RWPE2 (cell line): Measurements from ENCODE around the gene CNGA4.

Experiments
- ATAC-seq: fragments of 200-7000 bp; cut with Tn5 transposase; 3 replicates; pipeline ENCODE4 v1.9.1; 2021; ENCODE audit warnings: low read depth
- DNase-seq: peaks from one replicate; pipeline ENCODE4 v3.0.0-alpha.2; 2020; ENCODE audit warnings: low spot score
- H3K27ac ChIP-seq: fragments of 450-650 bp; 2 replicates; pipeline ENCODE4 v1.5.1; 2017; ENCODE audit warnings: mild to moderate bottlenecking; ENCODE audit not compliant: poor library complexity, severe bottlenecking
- H3K27me3 ChIP-seq: fragments of 250-450 bp; sonication (Bioruptor Pico); 2 replicates; pipeline ENCODE4 v1.5.1; 2021; ENCODE audit warnings: mild to moderate bottlenecking, moderate library complexity; ENCODE audit not compliant: insufficient read depth, poor library complexity, severe bottlenecking
- H3K36me3 ChIP-seq: fragments of 250-450 bp; sonication (Bioruptor Pico); 2 replicates; pipeline ENCODE4 v1.5.1; 2020; ENCODE audit warnings: low read depth, mild to moderate bottlenecking, moderate library complexity
- H3K4me1 ChIP-seq: fragments of 250-450 bp; sonication (Bioruptor Pico); 2 replicates; pipeline ENCODE4 v1.5.1; 2021; ENCODE audit warnings: mild to moderate bottlenecking, moderate library complexity; ENCODE audit not compliant: insufficient read depth, poor library complexity, severe bottlenecking
- H3K4me3 ChIP-seq: fragments of 250-450 bp; sonication (Bioruptor Pico); 2 replicates; pipeline ENCODE4 v1.5.1; 2021; ENCODE audit warnings: mild to moderate bottlenecking, moderate library complexity; ENCODE audit not compliant: severe bottlenecking
- H3K9me3 ChIP-seq: fragments of 250-450 bp; sonication (Bioruptor Pico); 2 replicates; pipeline ENCODE4 v1.5.1; 2021; ENCODE audit warnings: mild to moderate bottlenecking, moderate library complexity; ENCODE audit not compliant: severe bottlenecking
- TF ChIP-seq, protein P1 (sequence below): fragments of 450-650 bp; IDR thresholded peaks from one replicate; pipeline ENCODE4 v1.5.1; 2017; ENCODE audit warnings: mild to moderate bottlenecking, moderate library complexity; ENCODE audit not compliant: poor library complexity, severe bottlenecking

The CNGA4 gene

DNA sequence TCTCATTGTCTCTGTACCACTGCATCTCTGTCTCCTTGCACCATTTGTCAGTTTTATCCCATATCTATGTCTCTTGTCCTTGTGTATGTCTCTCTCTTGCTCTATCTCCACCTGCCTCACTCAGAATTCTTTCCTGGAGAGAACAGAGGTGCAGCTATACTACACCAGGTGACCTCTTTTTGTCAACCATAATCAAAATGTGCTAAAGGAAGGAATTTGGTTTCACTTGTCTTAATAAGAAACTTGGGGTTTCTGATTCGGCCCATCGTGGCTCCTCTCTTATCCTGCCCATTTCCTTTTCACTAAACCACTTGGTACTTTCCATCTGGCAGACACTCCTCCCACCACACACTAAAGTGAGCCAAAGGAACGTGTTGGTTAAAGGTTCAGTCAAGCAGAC is 35.6 kb upstream of the CNGA4 start:
- Histone ChIP-seq H3K27me3 (no peaks in the 10 kb centered on the region), H3K4me3 (no peak overlapping the region), H3K9me3 (no peaks in the 10 kb centered on the region), H3K4me1 (no peaks in the 10 kb centered on the region), H3K36me3 (0 out of 2 replicates have a peak, but pooled peaks cover 3% of the 10 kb centered on the region), H3K27ac (no peak overlapping the region)
- ATAC-seq (no peak), DNase-seq (no peak)
- TF ChIP-seq, protein P1, sequence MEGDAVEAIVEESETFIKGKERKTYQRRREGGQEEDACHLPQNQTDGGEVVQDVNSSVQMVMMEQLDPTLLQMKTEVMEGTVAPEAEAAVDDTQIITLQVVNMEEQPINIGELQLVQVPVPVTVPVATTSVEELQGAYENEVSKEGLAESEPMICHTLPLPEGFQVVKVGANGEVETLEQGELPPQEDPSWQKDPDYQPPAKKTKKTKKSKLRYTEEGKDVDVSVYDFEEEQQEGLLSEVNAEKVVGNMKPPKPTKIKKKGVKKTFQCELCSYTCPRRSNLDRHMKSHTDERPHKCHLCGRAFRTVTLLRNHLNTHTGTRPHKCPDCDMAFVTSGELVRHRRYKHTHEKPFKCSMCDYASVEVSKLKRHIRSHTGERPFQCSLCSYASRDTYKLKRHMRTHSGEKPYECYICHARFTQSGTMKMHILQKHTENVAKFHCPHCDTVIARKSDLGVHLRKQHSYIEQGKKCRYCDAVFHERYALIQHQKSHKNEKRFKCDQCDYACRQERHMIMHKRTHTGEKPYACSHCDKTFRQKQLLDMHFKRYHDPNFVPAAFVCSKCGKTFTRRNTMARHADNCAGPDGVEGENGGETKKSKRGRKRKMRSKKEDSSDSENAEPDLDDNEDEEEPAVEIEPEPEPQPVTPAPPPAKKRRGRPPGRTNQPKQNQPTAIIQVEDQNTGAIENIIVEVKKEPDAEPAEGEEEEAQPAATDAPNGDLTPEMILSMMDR = no peak

- Histone ChIP-seq H3K27ac (no peak overlapping the region), H3K9me3 (no peaks in the 10 kb centered on the region), H3K36me3 (peaks cover 6% of the 10 kb centered on the region; the same call in 1 of the 2 replicates), H3K27me3 (no peaks in the 10 kb centered on the region), H3K4me3 (no peak overlapping the region), H3K4me1 (no peaks in the 10 kb centered on the region)
- TF ChIP-seq, protein P1 = no peak
- peak; percentile 29; the same call in 1 of the 3 replicates for ATAC-seq
- no peak for DNase-seq
Observed at GRCh38 chr11:6204706-6205105, 34.2 kb upstream of the CNGA4 start.

- Histone ChIP-seq H3K9me3 (no peaks in the 10 kb centered on the region), H3K4me1 (no peaks in the 10 kb centered on the region), H3K27ac (no peak within 1 kb of the TSS), H3K36me3 (peaks cover 6% of the 10 kb centered on the region; the same call in 1 of the 2 replicates), H3K27me3 (no peaks in the 10 kb centered on the region), H3K4me3 (no peak within 1 kb of the TSS)
- TF ChIP-seq, protein P1 = no peak
- no peak for DNase-seq
- ATAC-seq = no peak
Observed at GRCh38 chr11:6205366-6205765, 33.5 kb upstream of the CNGA4 start, which contains the start of gene C11orf42. Gene C11orf42, plus strand, starts transcription at chr11:6205557. Its CDS starts 59 bp downstream, at chr11:6205616.

DNA sequence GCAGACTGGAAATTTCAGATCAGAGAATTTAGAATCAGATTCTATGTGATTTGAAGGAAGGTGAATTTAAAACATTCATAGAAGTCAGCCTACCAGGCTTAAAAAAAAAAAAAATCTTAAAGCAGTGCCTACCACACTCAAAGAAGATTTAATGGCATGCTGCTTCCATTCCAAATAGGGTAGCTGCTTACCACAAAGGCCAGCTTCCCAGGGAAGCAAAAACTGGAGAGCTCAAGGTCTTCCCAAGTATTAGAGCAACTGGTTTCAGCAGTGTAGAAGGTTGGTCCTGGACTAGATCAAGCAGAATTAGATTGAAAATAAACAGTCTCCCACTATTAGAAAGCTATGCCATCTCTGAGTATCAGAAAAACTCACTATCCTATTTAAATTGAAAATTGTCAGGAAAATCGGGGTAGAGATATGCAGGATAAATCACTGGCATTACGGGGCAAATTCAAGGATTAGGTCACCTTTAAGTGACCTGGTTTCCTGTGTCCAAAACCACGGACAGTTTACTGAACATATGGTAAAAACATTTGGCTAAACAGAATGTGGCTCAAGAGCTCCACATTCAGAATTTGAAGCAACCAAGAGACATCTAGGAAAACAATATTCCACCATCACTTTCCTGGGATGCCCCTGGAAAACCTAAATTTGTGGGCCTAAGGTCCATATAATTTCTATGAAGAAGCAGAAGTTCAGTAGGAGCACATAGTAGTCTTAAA is 32.3 kb upstream of the CNGA4 start:
- H3K4me3 ChIP-seq = no peak overlapping the region
- DNase-seq = no peak
- no peak overlapping the region for H3K27ac ChIP-seq
- H3K4me1 ChIP-seq = no peaks in the 10 kb centered on the region
- H3K9me3 ChIP-seq = no peaks in the 10 kb centered on the region
- ATAC-seq = no peak
- TF ChIP-seq, protein P1 = no peak
- no peaks in the 10 kb centered on the region for H3K27me3 ChIP-seq
- H3K36me3 ChIP-seq = peaks cover 13% of the 10 kb centered on the region

DNA sequence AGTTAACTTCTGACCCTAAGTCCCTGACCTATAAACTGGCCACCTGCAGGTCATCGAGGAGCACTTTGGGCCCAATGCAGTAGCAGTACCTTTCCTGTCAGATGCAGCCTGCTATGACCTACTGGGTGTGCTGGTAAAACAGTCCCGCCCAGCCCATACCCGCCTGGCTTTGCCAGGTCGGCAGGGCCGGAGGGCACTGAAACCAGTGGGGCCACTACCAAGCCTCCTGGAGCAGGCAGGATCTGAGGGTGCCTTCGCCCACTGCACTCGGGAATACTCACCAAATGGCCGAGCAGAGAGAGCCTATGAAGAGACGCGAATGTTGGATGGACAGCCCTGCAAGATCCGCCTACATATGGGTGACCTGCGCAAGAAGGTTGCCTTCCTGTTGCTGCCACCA is 29.1 kb upstream of the CNGA4 start:
- no peak for DNase-seq
- no peak overlapping the region for H3K4me3 ChIP-seq
- H3K9me3 ChIP-seq = no peaks in the 10 kb centered on the region
- ATAC-seq = no peak
- no peak overlapping the region for H3K27ac ChIP-seq
- TF ChIP-seq, protein P1 = no peak
- H3K36me3 ChIP-seq = peaks cover 25% of the 10 kb centered on the region
- no peaks in the 10 kb centered on the region for H3K27me3 ChIP-seq
- no peaks in the 10 kb centered on the region for H3K4me1 ChIP-seq
